ENCODE results near the gene ALDH1A3.
A peak's percentile ranks its signal among the peaks of the same experiment; 100 is the strongest.

The ALDH1A3 gene

DNA sequence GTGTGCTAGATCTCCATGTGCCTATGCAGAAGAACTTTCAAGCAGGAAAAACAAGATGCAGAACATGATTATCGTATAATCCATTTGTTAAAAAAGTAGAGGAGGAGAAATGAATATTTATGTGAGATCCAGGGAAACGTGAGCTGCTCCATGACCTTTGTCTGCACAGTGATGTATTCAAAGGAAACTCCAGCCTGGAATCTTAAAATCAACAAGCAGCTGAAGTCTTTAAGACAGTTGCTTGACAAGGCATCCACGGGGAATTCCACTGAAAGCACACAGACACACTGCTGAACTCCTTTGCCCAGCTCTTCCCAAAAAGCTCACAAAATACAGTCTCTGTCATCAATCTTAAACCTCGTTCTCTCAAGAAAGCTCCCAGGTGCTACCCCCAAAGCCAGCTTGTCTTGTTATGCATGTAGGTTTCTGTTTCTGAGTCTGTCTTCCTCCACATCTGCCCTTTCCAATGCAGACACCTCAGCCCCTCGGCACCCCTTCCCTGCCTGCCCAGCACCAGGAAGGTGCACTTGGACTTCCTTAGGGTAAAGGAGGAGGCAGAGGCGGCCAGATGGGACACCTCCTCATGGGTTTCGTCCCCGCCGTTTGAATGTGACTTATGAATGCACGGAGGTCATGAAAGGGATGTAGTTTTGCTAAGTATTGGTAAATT is 68.3 kb downstream of the ALDH1A3 start:
- TF ChIP-seq, protein P1, sequence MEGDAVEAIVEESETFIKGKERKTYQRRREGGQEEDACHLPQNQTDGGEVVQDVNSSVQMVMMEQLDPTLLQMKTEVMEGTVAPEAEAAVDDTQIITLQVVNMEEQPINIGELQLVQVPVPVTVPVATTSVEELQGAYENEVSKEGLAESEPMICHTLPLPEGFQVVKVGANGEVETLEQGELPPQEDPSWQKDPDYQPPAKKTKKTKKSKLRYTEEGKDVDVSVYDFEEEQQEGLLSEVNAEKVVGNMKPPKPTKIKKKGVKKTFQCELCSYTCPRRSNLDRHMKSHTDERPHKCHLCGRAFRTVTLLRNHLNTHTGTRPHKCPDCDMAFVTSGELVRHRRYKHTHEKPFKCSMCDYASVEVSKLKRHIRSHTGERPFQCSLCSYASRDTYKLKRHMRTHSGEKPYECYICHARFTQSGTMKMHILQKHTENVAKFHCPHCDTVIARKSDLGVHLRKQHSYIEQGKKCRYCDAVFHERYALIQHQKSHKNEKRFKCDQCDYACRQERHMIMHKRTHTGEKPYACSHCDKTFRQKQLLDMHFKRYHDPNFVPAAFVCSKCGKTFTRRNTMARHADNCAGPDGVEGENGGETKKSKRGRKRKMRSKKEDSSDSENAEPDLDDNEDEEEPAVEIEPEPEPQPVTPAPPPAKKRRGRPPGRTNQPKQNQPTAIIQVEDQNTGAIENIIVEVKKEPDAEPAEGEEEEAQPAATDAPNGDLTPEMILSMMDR (conservative IDR thresholded peaks at IDR 0.05; ENCODE audit: low read depth, low read length) = no peak
- DNase-seq (ENCODE audit: low read depth) = peak; percentile 20
- H3K4me3 ChIP-seq (ENCODE audit: low read depth, low read length) = no peak overlapping the region

DNA sequence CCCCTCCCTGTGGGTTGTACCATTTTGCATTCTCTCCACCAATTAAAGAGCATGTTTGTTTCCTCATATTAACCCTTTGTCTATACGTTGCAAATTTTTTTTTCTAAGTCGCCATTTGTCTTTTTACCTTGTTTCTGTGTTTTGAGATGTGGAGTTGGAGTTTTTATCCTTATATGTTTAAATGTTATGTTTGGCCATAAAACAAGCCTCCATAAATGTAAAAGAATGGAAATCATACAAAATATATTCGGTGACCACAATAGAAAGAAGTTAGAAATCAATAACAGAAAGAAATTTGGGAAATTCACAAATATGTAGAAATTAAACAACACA is 68.8 kb downstream of the ALDH1A3 start:
- DNase-seq (ENCODE audit: low read depth) = no peak
- H3K4me3 ChIP-seq (ENCODE audit: low read depth, low read length) = no peak overlapping the region
- TF ChIP-seq, protein P1 (conservative IDR thresholded peaks at IDR 0.05; ENCODE audit: low read depth, low read length) = no peak

DNA sequence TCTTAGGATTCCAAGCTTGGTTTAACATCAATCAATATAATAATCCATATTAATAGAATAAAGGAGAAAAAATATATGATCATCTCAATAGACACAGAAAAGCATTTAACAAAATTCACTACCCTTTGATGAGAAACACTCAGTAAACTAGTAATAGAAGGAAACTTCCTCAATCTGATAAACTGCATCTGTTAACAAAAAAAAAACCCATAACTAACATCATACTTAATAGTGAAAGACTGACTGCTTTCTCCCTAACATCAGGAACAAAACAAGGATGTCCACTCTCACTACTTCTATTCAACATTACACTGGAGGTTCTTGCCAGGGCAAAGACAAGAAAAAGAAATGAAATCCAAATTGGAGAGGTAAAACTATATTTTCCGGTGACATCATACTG is 70.1 kb downstream of the ALDH1A3 start:
- no peak for DNase-seq (ENCODE audit: low read depth)
- no peak overlapping the region for H3K4me3 ChIP-seq (ENCODE audit: low read depth, low read length)
- TF ChIP-seq, protein P1 (conservative IDR thresholded peaks at IDR 0.05; ENCODE audit: low read depth, low read length) = no peak

DNA sequence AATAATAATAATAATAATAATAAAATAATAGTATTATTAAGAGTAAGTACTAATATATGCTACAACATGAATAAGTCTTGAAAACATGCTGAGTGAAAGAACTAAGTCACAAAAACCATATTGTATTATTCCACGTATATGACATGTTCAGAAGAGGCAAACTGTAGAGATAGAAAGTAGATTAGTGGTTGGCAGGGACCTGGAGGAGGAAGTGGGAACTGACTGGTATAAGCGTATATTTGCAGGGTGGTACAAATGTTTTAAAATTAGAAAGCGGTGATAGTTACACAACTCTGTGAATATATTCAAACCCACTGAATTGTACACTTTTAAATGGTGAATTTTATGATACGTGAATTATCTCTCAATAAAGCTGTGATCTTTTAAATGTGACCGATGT is 72.3 kb downstream of the ALDH1A3 start:
- no peak overlapping the region for H3K4me3 ChIP-seq (ENCODE audit: low read depth, low read length)
- no peak for DNase-seq (ENCODE audit: low read depth)
- TF ChIP-seq, protein P1 (conservative IDR thresholded peaks at IDR 0.05; ENCODE audit: low read depth, low read length) = no peak

DNA sequence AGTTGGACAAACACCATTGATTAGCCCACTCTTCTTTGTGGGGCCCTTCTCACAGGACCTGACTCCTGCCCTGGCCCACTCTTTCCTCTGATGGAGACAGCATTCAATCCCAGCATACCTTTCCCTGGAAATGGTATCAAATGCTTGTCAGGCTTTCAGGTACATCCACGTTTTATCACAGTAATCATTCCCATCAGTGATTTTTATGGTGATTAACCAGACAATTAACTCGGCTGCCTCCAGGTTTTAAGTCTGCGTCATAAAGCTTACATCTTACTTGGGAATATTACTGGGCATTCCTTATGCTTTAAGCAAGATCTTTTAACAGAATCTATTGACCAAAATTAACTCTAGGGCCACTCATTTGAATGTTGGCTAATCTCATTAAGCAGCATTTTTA is 72.9 kb downstream of the ALDH1A3 start:
- no peak overlapping the region for H3K4me3 ChIP-seq (ENCODE audit: low read depth, low read length)
- DNase-seq (ENCODE audit: low read depth) = no peak
- TF ChIP-seq, protein P1 (conservative IDR thresholded peaks at IDR 0.05; ENCODE audit: low read depth, low read length) = no peak

DNA sequence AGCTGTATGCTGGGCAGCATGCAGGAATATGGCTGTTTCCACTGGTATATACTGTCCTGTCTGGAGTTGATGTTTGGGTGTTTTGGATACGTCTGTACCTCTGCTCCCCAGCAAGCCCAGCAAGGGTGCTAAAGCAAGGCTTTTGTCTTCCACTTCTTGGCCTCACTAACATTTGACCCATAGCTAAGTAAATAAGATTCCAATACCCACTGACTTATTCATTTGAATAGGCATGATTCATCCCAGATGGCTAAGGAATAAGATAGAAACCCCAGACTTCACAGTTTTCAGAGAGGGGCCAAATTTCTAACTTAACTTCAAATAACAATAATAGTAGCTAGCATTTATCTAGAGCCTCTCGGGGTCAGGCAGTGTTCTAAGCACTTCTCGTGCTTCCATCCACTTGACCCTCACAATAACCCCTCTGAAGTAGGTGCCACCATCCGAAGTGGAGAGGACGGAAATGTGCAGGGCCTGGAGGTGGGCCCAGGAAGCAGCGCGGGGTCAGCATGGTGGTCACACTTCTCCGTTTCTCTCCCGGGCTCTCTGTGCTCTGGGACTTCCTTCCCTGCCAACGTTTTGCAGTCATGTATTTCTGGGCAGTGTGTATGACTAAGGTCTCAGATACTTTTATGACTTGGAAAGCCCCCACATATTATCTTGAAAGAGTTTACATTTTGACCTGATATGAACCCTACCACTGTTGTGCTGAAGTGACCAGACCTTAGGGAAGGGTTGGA is 78.9 kb downstream of the ALDH1A3 start:
- H3K4me3 ChIP-seq (ENCODE audit: low read depth, low read length) = no peak overlapping the region
- DNase-seq (ENCODE audit: low read depth) = peak; percentile 53

More for the DNA sequence above, 78.9 kb downstream of the ALDH1A3 start:
- TF ChIP-seq, protein P1 (conservative IDR thresholded peaks at IDR 0.05; ENCODE audit: low read depth, low read length) = no peak

Measured in choroid plexus epithelial cell (primary cell).